Tongue (tissue), 2 donors: ENCODE results near the gene NPPA. TPM values are rescaled to one million over a fixed set of nuclear protein-coding genes. Genes with fewer than 3 reads are reported as not detected.
A peak's percentile ranks its signal among the peaks of the same experiment; 100 is the strongest.

ENCODE experiments used
- DNase-seq: peaks from one replicate; pipeline ENCODE4 v3.0.0-alpha.2; 2015
- total RNA-seq: library from RNA; depleted of rRNA; stranded (reverse); fragments of >200 nt; gene quantifications from one replicate; pipeline ENCODE4 v1.2.3, GENCODE V29; 2014

Gene NPPA
- total RNA-seq, 1 donor from 2014 or later: 0.51 TPM

GRCh38 chr1:11842154-11843041 lies 5.2 kb downstream of the NPPA start:
- peak; percentile 62 for DNase-seq

- DNase-seq: no peak
These were observed 6.1 kb downstream of the NPPA start for GRCh38 chr1:11841245-11842153.

DNA sequence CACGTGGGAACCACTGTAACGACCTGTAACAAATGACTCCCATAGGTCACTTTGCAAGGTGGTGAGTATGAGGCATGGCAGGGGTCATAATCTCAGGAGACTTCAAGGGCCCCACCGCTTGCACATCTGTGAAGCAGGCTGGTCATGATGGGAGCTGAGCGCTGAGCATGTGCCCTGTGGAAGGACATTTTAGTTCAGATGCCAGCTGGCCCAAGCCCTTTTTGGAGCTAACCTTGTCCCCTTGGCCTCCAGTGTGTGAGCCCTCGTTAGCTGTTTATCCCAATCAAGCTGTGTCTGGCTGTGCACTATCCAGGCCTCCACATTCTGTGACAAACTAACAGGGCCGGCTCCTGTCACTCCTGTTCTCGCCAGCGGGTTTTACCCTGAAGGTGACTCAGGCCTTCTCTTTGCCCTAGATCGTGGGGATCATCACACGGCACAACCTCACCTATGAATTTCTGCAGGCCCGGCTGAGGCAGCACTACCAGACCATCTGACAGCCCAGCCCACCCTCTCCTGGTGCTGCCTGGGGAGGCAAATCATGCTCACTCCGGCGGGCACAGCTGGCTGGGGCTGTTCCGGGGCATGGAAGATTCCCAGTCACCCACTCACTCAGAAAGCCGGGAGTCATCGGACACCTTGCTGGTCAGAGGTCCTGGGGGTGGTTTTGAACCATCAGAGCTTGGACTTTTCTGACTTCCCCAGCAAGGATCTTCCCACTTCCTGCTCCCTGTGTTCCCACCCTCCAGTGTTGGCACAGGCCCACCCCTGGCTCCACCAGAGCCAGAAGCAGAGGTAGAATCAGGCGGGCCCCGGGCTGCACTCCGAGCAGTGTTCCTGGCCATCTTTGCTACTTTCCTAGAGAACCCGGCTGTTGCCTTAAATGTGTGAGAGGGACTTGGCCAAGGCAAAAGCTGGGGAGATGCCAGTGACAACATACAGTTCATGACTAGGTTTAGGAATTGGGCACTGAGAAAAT lies 7.6 kb downstream of the NPPA start:
- no peak for DNase-seq

GRCh38 chr1:11838349-11839272 lies 9.0 kb downstream of the NPPA start:
- DNase-seq: peak; percentile 80

DNA sequence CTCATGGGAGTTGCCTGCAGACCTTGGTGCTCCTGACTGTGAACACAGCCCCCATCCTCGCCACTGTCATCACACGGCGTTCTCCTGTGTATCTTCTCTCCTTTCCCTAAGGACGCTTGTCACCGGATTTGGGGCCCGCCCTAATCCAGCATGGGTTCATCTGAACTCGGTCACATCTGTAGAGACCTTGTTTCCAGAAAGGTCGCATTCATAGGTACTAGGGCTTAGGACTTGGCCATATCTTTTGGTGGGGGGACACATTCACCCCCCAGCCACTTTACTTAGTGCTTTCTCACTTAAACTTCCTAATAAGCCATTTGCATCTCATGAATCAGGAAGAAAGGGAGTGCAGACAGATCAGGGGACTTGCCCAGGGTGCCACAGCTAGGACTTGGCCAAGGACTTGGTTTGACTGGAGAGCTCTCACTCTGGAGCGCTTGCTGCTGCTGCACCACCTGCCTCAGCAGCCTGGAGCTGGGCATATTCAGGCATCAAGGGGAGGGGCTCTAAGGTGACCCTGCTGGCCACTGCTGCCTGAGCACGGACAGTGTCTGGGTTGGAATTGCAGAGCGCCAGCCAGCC lies 9.7 kb downstream of the NPPA start:
- no peak for DNase-seq

DNA sequence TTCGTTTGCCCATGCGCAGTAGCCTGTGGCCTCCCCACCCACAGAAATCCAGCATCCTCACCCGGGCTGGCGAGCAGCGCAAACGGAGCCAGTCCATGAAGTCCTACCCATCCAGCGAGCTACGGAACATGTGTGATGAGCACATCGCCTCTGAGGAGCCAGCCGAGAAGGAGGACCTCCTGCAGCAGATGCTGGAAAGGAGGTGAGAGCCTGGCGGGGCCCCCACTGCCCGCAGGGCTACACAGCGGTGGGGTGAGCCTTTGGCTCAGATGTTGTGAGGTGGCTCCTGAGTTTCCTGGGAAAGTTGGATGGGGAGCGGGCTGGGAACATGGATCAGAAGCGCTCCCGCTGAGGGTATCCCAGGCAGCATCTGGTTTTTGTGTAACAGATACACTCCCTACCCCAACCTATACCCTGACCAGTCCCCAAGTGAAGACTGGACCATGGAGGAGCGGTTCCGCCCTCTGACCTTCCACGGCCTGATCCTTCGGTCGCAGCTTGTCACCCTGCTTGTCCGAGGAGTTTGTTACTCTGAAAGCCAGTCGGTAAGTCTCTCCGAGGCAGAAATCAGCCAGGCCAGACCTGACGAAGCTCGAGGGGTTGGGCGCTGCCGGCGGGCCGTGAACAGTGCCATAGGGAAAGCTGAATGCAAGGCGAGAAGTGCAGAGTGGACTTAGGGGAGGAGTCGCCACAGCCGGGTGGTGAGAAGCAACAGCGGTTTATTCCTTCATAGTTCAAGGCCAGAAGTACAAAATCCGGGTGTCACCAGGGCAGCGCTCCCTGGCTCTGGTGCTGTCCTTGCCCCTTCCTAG lies 10.4 kb downstream of the NPPA start:
- DNase-seq: no peak

- DNase-seq: no peak
These were observed 11.9 kb downstream of the NPPA start for GRCh38 chr1:11835441-11836225.

DNA sequence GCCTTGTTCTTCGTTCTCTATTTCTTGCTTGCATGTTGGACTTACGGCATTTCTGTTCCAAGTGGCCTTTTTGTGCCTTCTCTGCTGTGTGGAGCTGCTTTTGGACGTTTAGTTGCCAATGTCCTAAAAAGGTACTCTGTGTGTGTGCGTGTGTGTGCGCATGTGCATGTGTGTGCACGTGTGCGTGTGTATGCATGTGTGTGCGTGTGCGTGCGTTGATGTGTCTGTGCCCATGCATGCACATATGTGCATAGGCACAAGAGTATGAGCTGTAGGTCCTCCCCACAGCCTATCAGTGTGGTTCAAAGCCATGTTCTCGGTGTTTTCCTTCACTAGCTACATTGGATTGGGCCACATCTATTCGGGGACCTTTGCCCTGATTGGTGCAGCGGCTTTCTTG lies 13.7 kb downstream of the NPPA start:
- no peak for DNase-seq

GRCh38 chr1:11833497-11833896 lies 14.1 kb downstream of the NPPA start:
- no peak for DNase-seq

GRCh38 chr1:11831945-11832725 lies 15.4 kb downstream of the NPPA start:
- no peak for DNase-seq

DNA sequence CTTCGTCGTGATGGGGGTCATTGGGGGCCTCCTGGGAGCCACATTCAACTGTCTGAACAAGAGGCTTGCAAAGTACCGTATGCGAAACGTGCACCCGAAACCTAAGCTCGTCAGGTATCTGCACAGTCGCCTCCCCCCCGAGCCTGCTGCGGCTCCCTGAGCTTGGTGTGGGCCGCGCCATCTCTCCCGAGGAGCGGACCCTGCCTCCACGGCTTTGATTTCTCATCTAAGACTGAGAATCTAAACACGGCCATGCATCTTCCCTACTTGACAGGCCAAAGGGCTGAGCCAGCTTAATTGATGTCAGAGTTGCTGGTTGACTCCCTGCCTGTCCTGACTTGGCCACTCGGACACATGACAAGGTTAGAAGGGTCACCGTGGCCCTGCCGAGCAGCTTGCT lies 19.1 kb downstream of the NPPA start:
- no peak for DNase-seq

- no peak for DNase-seq
These were observed 20.6 kb downstream of the NPPA start for GRCh38 chr1:11826946-11827345.

GRCh38 chr1:11825131-11825530 lies 22.5 kb downstream of the NPPA start:
- no peak for DNase-seq

DNA sequence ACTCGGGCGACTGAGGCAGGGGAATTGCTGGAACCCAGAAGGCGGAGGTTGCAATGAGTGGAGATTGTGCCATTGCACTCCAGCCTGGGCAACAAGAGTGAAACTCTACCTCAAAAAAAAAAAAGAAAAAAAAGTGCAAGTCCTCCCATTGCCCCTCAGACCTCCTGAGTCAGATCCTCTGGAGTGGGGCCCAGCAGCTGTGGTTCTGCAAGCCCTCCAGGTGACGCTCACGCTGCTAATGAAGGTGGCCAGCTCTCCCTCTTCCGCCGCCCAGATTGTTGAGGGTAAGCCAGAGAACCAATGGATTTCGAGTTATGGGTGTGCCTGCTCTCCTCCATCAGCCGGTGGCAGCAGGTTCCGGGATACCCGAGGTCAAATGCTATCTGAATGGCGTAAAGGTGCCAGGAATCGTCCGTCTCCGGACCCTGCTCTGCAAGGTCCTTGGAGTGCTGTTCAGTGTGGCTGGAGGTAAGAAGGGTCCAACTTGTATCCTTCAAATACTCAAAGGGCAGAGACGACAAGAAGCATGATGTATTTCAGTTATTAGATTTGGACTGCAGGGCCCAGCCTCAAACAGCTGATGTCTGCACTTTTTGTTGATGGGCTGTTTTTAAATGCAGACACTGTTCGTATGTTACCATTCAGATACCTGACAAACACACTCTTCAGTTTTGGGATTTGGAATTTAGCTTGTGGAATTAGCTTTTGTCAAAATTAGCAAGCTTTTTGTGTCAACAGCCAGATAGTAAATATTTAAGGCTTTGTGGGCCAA lies 24.0 kb downstream of the NPPA start:
- DNase-seq: no peak

- no peak for DNase-seq
These were observed 25.5 kb downstream of the NPPA start for GRCh38 chr1:11822091-11822490.

GRCh38 chr1:11817192-11817591 lies 30.4 kb downstream of the NPPA start:
- no peak for DNase-seq

- DNase-seq: no peak
These were observed 34.6 kb downstream of the NPPA start for GRCh38 chr1:11813021-11813420.
